GM21528 (cell line): ENCODE measurements around the gene COL23A1.
"Not testable (repeated sequence)": the region's sequence is repeated elsewhere in the genome, so short reads cannot be mapped to it uniquely, and the experiment has no call there.

ENCODE experiments used
- ATAC-seq: cut with Tn5 transposase; IDR thresholded peaks from one replicate; pipeline ENCODE4 v1.9.1; 2021; ENCODE audit warnings: mild to moderate bottlenecking, moderate library complexity; ENCODE audit not compliant: unreplicated experiment, low FRiP score

COL23A1 gene

GRCh38 chr5:178319541-178320041 is 270.6 kb downstream of the COL23A1 start:
- ATAC-seq = no peak

- no peak for ATAC-seq
Observed at GRCh38 chr5:178318893-178319292, 271.3 kb downstream of the COL23A1 start.

- ATAC-seq = no peak
Observed at GRCh38 chr5:178318382-178318781, 271.8 kb downstream of the COL23A1 start.

- ATAC-seq = not testable (repeated sequence)
Observed at GRCh38 chr5:178317727-178318126, 272.5 kb downstream of the COL23A1 start.

GRCh38 chr5:178314961-178315820 is 275.0 kb downstream of the COL23A1 start:
- ATAC-seq = no peak

GRCh38 chr5:178314061-178314660 is 276.0 kb downstream of the COL23A1 start:
- no peak for ATAC-seq

GRCh38 chr5:178313316-178313715 is 276.9 kb downstream of the COL23A1 start:
- ATAC-seq = no peak

- ATAC-seq = no peak
Observed at GRCh38 chr5:178312880-178313282, 277.3 kb downstream of the COL23A1 start.

GRCh38 chr5:178310130-178310865 is 279.9 kb downstream of the COL23A1 start:
- no peak for ATAC-seq

- no peak for ATAC-seq
Observed at GRCh38 chr5:178309271-178310013, 280.8 kb downstream of the COL23A1 start.

- no peak for ATAC-seq
Observed at GRCh38 chr5:178308541-178309092, 281.6 kb downstream of the COL23A1 start.

- ATAC-seq = no peak
Observed at GRCh38 chr5:178307267-178308045, 282.7 kb downstream of the COL23A1 start.

- no peak for ATAC-seq
Observed at GRCh38 chr5:178306430-178307225, 283.6 kb downstream of the COL23A1 start.

GRCh38 chr5:178305801-178306200 is 284.4 kb downstream of the COL23A1 start:
- ATAC-seq = no peak

GRCh38 chr5:178304761-178305645 is 285.2 kb downstream of the COL23A1 start:
- ATAC-seq = no peak

- no peak for ATAC-seq
Observed at GRCh38 chr5:178304016-178304415, 286.2 kb downstream of the COL23A1 start.

GRCh38 chr5:178302321-178302720 is 287.9 kb downstream of the COL23A1 start:
- ATAC-seq = not testable (repeated sequence)

- no peak for ATAC-seq
Observed at GRCh38 chr5:178301641-178302040, 288.6 kb downstream of the COL23A1 start.
